Ishikawa (cell line): ENCODE data around the gene SLCO2B1.

Experiments used
- CEBPB ChIP-seq: IDR thresholded peaks from 2 replicates; pipeline ENCODE4 v1.6.1; 2012
- CREB1 ChIP-seq: IDR thresholded peaks from 2 replicates; pipeline ENCODE4 v1.6.1; 2012; ENCODE audit warnings: low read depth
- EGR1 ChIP-seq: IDR thresholded peaks from 2 replicates; pipeline ENCODE4 v1.6.1; 2012
- EP300 ChIP-seq: IDR thresholded peaks from 2 replicates; pipeline ENCODE4 v1.6.1; 2012; ENCODE audit warnings: borderline replicate concordance
- FOXM1 ChIP-seq: IDR thresholded peaks from 2 replicates; pipeline ENCODE4 v1.6.1; 2012; ENCODE audit warnings: low read depth, borderline replicate concordance
- NFIC ChIP-seq: IDR thresholded peaks from 2 replicates; pipeline ENCODE4 v1.6.1; 2012
- RAD21 ChIP-seq: IDR thresholded peaks from 2 replicates; pipeline ENCODE4 v1.6.1; 2012; ENCODE audit warnings: low read depth
- TAF1 ChIP-seq: IDR thresholded peaks from 2 replicates; pipeline ENCODE4 v1.6.1; 2012; ENCODE audit warnings: low read depth, mild to moderate bottlenecking
- TCF12 ChIP-seq: IDR thresholded peaks from 2 replicates; pipeline ENCODE4 v1.6.1; 2012; ENCODE audit warnings: low read depth
- TEAD4 ChIP-seq: IDR thresholded peaks from 2 replicates; pipeline ENCODE4 v1.6.1; 2012
- ZBTB7A ChIP-seq: IDR thresholded peaks from 2 replicates; pipeline ENCODE4 v1.6.1; 2012; ENCODE audit warnings: low read depth
- TF ChIP-seq, protein P1 (sequence below): IDR thresholded peaks from 2 replicates; pipeline ENCODE4 v1.6.1; 2012
- TF ChIP-seq, protein P2 (sequence below): IDR thresholded peaks from 2 replicates; pipeline ENCODE4 v1.6.1; 2012; ENCODE audit warnings: low read depth, mild to moderate bottlenecking

DNA sequence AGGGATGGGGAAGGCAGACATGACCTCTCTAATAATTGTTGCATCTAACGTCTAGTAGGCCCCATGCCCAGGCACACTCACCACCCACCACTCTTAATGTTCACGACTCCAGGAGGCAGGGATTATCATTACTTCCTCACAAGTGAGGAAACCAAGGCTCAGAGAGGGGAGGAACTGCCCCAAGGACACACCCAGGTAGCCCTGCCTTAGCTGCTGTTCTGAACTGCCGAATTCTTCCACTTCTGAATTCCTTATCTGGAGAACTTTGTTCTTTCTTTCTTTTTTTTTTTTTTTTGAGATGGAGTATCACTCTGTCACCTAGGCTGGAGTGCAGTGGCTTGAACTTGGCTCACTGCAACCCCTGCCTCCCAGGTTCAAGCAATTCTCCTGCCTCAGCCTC, 16.7 kb downstream of the SLCO2B1 start:
- TF ChIP-seq TAF1 (no peak), EP300 (no peak), TCF12 (no peak), ZBTB7A (no peak), TEAD4 (no peak), FOXM1 (no peak), CREB1 (no peak), EGR1 (no peak), NFIC (no peak), RAD21 (no peak), CEBPB (no peak)
- TF ChIP-seq, protein P1, sequence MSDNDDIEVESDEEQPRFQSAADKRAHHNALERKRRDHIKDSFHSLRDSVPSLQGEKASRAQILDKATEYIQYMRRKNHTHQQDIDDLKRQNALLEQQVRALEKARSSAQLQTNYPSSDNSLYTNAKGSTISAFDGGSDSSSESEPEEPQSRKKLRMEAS, result no peak
- TF ChIP-seq, protein P2, sequence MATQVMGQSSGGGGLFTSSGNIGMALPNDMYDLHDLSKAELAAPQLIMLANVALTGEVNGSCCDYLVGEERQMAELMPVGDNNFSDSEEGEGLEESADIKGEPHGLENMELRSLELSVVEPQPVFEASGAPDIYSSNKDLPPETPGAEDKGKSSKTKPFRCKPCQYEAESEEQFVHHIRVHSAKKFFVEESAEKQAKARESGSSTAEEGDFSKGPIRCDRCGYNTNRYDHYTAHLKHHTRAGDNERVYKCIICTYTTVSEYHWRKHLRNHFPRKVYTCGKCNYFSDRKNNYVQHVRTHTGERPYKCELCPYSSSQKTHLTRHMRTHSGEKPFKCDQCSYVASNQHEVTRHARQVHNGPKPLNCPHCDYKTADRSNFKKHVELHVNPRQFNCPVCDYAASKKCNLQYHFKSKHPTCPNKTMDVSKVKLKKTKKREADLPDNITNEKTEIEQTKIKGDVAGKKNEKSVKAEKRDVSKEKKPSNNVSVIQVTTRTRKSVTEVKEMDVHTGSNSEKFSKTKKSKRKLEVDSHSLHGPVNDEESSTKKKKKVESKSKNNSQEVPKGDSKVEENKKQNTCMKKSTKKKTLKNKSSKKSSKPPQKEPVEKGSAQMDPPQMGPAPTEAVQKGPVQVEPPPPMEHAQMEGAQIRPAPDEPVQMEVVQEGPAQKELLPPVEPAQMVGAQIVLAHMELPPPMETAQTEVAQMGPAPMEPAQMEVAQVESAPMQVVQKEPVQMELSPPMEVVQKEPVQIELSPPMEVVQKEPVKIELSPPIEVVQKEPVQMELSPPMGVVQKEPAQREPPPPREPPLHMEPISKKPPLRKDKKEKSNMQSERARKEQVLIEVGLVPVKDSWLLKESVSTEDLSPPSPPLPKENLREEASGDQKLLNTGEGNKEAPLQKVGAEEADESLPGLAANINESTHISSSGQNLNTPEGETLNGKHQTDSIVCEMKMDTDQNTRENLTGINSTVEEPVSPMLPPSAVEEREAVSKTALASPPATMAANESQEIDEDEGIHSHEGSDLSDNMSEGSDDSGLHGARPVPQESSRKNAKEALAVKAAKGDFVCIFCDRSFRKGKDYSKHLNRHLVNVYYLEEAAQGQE, result no peak
